SU-DHL-6 (cell line): ENCODE results near the gene BEX1.

Experiments
- EZH2phosphoT487 ChIP-seq: fragments of 200-600 bp; sonication (generic), shearing (Covaris generic); conservative IDR thresholded peaks from 2 replicates; pipeline ENCODE4 v1.6.1; 2018; ENCODE audit warnings: mild to moderate bottlenecking, antibody characterized with exemption, low read length, moderate library complexity, mixed read lengths
- TF ChIP-seq, protein P1 (sequence below): fragments of 200-600 bp; sonication (generic); IDR thresholded peaks from one replicate; pipeline ENCODE4 v1.5.1; 2017; ENCODE audit warnings: antibody characterized with exemption, mild to moderate bottlenecking, low read length, moderate library complexity; ENCODE audit not compliant: insufficient read depth, poor library complexity, severe bottlenecking

GRCh38 chrX:103099691-103100090 is 35.7 kb upstream of the BEX1 start:
- no peak for TF ChIP-seq EZH2phosphoT487
- TF ChIP-seq, protein P1, sequence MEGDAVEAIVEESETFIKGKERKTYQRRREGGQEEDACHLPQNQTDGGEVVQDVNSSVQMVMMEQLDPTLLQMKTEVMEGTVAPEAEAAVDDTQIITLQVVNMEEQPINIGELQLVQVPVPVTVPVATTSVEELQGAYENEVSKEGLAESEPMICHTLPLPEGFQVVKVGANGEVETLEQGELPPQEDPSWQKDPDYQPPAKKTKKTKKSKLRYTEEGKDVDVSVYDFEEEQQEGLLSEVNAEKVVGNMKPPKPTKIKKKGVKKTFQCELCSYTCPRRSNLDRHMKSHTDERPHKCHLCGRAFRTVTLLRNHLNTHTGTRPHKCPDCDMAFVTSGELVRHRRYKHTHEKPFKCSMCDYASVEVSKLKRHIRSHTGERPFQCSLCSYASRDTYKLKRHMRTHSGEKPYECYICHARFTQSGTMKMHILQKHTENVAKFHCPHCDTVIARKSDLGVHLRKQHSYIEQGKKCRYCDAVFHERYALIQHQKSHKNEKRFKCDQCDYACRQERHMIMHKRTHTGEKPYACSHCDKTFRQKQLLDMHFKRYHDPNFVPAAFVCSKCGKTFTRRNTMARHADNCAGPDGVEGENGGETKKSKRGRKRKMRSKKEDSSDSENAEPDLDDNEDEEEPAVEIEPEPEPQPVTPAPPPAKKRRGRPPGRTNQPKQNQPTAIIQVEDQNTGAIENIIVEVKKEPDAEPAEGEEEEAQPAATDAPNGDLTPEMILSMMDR, result no peak
